ENCODE data around the gene XPR1. TPM values are rescaled to one million over a fixed set of nuclear protein-coding genes. Genes with fewer than 3 reads are reported as not detected.

XPR1 gene
- total and polyA plus RNA-seq, 2 of the 8 experiments (the other 6 are each of a cell fraction or from before 2014, with no cell fraction given) = 28.6 to 43.9 TPM

- TF ChIP-seq CTBP2 (IDR thresholded peaks at IDR 0.05; ENCODE audit: borderline replicate concordance, insufficient read depth, insufficient read length, low read length) = no peak
- no peak for TF ChIP-seq TAF7 (optimal IDR thresholded peaks at IDR 0.05; ENCODE audit: borderline replicate concordance, low read depth, low read length)
- TF ChIP-seq CBX8 (IDR thresholded peaks at IDR 0.05; ENCODE audit: borderline replicate concordance, low read depth, low read length) = no peak
- no peak for TF ChIP-seq POLR2A (IDR thresholded peaks at IDR 0.05; ENCODE audit: control extremely low read depth in 1 of 2, low read depth in 2 of 2, low read length in 2 of 2)
- TF ChIP-seq JUN (IDR thresholded peaks at IDR 0.05; ENCODE audit: low read depth, low read length) = no peak
Observed at GRCh38 chr1:180595966-180596365, 35.9 kb upstream of the XPR1 start (continued).

Data from H1 (cell line).